ENCODE results near the gene CALML6.
"Not testable (repeated sequence)": the region's sequence is repeated elsewhere in the genome, so short reads cannot be mapped to it uniquely, and the experiment has no call there.

Gene CALML6, protein sequence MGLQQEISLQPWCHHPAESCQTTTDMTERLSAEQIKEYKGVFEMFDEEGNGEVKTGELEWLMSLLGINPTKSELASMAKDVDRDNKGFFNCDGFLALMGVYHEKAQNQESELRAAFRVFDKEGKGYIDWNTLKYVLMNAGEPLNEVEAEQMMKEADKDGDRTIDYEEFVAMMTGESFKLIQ

DNA sequence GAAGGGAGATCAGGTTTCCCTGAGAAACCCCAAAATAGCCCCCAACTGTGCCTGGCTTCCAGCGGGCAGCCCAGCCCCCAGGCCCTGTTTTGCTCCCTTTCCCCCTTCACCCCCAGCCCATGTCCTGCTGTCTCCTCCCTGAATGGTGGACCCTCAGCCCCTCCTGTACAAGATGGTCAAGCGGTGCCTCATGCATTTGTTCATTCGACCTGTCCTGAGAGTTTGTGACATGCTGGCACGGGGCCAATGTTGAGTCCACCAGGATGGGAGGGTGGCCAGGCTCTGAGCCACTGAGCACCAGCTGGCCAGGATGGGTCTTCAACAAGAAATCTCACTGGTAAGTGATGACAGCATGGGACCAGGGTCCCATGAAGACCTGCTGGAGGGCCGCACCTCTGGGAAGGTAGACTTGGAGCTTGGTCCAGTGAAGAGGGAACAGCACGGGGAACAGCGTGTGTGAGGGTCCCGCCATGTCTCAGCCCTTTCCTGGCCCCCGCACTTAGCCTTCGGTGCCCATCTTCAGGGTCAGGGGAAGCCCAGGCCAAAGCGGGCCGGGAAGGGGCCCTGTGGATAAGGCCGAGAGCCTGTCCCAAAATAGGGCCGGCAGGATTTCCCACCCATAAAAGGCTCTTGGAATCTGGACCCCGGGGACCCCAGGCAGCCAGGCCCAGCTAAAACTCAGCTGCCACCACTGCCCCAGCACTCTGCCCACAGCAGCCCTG, at the start of gene CALML6:
Gene CALML6 (plus strand): TSS at position 290 of the 722 bp plus-strand sequence. CDS start 21 bp downstream, at position 311.
- no peak for DNase-seq

DNA sequence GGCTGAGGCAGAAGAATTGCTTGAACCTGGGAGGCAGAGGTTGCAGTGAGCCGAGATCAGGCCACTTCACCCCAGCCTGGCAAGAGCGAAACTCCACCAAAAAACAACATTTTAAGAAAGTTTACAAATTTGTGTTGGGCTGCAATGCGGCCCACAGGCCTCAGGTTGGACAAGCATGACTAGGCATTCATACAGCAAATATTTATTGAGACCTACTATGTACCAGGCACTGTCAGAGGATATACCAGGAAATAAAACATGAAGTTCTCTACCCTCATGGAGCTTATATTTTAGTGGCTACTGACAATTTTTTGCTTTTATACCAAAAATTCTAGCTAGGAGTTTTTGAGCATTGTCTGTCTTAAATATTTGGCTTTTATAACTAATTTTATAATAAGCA, 47.9 kb upstream of the CALML6 start:
- no peak for DNase-seq

DNA sequence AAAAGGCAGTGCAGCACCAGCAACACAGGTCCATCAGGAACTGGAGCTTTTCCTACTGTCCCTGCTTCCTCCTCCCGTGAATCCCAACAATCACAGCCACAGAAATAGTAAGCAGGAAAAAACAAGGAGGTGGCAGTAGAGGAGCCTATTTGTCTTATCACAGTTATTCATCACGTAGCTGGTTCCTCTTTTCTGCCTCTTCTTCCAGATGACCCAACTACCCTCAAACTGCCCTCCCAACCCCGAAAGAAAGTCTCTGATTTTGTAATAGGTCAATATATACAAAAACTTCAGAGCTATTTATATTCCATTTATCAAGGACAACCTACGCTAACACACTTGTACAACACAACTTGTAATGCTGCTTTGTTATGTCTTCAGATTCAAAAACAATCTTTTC, 45.6 kb upstream of the CALML6 start:
- no peak for DNase-seq

DNA sequence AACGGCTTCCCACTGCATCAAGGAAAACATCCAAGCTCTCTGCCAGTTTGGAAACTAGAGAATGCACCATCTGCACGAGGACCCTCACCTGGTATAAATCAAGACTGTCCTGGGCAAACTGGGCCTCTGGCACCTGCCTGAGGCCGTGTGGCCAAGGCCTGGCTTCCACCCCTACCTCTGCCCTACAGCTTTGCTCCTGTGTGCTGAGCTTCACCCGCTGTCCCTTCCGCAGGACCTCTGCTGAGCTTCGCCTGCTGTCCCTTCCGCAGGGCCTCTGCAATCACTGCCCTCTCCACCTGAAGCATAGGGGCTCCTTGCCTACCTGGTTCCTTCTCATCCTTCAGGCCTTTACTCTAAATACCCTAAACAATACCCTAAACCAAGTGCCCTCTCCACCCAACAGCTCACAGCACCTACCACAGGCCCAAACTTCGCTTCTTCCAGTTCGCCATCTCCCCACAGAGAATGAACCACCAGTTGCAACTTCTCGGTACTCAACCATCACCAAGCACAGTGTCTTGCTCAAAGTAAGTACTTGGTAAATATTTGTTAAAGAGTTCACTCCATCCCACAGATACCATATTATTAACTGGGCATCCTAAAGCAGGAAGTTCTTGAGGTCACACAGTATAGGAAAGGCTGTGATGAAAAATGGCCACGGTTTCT, 42.6 kb upstream of the CALML6 start:
- DNase-seq, result no peak

DNA sequence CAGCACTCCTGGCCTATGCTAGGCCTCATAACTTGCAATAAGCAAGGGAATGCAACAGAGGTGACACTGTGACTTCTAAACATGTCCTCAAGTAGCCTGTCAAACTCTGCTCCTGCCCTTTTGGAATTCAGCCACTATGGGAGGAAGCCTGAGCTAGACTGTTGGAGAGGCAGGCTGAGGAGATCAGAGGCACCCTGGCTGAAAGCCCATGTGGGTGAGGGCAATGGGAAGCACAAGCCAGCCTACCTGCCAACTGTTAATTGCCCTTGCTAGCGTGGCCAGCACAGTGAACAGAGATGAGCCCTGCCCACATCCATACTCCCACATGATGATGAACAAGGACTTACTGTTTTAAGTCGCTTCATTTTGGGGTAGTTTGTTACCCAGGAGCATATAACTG, 41.9 kb upstream of the CALML6 start:
- DNase-seq, result no peak

DNA sequence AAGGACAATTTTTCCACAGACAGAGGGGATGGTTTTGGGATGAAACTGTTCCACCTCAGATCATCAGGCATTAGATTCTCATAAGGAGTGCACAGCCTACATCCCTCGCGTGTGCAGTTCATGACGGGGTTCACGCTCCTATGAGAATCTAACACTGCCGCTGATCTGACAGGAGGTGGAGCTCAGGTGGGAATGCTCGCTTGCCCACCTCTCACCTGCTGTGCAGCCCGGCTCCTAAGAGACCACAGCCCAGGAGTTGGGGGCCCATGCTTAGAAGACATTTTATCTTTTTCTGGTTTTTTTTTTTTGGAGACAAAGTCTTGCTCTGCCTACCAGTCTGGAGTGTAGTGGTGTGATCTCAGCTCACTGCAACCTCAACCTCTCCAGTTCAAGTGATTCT, 40.2 kb upstream of the CALML6 start:
- no peak for DNase-seq

DNA sequence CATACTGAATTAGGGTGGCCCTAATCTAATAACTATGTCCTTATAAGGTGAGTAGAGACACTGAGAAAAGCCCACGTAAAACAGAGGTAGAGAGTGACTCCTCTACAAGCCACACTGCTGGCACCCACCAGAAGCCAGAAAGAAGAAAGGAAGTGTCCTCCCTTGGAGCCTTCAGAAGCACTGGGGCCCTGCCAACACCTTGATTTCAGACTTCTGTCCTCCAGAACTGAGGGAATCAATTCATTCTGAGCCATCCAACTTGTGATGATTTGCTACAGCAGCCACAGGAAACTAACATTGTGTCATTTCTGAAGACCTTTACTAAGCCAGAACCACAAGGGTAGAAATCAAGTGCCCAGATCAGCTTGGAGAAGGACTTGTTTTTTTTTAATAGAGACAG, 39.1 kb upstream of the CALML6 start:
- no peak for DNase-seq

DNA sequence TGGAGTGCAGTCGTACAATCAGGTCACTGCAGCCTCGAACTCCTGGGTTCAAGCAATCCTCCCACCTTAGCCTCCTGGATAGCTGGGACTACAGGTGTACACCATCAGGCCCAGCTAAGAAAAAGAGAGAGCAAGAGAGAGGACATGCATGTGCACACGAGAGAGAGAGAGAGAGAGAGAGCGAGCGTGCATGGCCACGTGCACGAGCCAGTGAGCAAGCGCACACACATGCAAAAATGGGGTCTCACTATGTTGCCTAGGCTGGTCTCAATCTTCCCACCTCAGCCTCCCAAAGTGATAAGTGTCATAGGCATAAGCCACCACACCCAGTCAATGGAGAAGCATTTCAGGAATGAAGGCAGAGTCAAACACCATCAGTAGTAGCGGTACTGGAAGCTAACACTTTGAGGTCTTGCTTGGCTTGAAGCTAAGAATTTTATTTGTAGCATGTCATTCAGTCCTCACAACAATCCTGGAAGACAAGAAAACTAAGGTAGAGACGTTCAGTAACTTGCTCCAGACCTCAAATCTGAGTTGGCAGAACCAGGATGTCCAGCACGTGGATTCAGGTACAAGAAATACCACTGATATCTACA, 38.6 kb upstream of the CALML6 start:
- DNase-seq, result no peak

DNA sequence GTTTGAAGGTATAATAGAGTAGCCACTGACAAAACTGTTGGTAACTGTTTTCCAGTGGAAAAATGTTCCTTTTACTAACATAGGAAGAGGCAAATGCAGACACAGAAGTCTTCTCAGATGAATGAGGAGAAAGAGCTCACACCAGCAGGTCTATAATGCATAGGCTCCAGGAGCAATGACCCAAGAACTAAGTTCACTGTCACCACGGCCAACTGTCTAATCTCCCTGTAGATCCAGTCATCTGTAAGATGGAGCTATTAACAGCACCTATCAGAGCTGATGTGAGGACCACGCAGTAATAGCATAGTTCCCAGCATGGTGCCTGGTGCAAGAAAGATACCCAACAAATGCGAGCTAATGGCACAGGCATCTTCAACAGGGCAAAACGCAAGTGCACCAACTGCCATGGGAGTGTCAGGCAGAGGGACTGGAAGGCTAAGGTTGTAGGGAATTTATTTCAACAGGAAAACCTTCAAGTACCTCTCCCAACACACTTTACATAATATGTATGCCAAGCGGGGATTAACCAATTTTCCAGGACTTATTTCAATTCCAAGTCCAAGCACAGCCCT, 37.1 kb upstream of the CALML6 start:
- no peak for DNase-seq

DNA sequence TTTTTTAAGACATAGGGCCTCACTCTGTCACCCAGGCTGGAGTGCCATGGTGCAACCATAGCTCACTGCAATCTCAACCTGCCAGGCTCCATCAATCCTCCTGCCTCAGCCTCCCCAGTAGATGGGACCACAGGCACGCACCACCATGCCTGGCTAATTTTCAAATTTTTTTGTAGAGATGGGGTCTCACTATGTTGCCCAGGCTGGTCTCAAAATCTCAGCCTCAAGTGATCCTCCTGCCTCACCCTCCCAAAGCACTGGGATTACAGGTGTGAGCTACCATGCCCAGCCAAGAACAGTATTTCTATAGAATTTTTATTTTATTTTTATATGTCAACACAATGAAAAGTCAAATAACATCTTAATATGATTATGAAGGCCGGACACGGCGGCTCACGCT, 35.1 kb upstream of the CALML6 start:
- DNase-seq, result no peak

DNA sequence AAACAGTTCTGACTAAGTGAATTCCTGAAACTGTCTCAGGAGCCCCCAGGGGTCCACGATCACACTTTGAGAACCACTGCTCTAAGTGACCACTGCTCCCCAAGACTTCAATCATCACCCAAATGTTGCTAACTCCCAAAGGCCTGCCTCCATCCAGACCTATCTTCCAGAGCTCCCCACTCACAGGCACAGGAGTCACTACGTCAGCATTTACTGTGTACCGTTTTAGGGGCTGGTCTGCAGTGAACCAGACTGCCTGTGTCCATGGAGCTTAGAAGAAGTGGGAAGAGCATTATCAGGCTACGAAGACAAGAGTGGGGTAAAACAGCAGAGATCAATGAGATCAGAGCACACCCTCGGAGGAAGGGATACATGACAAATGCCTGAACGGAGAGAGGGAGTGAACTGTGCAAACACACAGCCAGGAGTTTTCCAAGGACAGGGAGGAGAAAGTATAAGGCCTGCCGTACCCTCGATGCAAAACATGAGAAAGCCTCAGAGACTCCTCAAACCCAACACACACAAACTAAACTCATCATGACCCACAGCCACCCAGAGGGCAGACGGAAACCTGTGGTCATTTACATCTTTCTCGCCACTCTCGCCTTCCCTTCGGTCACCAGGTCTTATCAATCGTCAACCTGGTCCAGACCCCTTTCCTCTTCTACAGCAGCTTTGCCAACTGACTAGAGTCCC, 34.3 kb upstream of the CALML6 start:
- no peak for DNase-seq

DNA sequence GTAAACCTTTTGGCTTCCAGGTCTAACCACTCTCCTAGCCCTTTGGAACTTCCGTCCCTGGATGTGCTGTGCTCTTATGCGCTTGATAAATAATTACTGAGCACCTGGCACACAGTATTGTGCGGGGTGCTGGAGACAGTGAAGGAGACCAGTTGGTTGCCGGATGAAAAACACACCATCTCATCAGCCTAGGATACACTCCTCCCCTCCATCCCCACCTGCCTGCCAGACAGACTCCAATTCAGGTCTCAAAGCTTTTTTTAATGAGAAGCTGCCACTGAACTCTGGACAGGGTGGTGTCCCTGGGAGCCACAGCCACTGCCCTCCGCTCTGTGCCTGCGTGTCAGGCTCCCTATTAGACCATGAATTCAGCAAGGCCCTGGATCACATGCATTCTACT, 33.3 kb upstream of the CALML6 start:
- no peak for DNase-seq

DNA sequence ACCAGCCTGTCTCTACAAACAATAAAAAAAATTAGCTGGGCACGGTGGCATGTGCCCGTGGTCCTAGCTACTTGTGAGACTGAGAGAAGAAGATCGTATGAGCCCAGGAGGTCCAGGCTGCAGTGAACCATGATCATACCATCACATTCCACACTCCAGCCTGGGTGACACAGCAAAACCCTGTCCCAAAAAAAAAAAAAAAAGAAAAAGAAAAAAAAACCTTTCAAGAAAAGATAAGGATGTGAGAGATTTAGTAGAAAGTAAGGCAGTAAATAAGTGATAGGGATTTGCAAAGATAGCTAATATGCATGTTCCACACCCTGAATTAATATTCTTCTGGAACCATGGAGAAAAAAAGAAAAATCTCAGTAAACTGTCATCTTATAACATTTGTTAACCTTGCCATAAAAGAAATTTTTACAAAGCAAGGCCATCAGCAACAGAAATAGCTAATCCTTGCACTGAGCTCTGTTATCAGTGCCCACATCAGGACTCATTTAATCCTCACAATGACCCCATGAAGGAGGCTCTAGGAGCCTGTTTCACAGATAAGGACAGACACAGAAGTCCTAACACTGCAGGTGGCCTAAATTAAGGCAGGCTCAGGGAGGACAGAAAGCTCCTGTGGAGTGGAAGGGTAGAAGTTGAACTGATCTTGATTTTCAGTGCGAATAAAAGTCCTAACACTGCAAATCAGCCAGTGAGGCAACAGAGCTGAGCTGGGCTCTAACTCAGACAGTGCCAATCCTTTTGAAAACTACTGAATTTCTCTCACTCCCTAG, 31.8 kb upstream of the CALML6 start:
- DNase-seq, result no peak

DNA sequence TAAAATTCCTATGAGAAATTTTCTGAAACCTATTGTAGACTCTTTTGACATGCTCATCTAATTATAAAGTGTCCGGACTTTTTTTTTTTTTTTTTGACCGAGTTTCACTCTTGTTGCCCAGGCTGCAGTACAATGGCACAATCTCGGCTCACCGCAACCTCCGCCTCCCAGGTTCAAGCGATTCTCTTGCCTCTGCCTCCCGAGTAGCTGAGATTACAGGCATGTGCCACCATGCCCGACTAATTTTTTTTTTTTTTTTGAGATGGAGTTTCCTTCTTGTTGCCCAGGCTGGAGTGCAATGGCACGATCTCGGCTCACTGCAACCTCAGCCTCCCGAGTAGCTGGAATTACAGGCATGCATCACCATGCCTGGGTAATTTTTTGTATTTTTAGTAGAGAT, 31.2 kb upstream of the CALML6 start:
- not testable (repeated sequence) for DNase-seq

DNA sequence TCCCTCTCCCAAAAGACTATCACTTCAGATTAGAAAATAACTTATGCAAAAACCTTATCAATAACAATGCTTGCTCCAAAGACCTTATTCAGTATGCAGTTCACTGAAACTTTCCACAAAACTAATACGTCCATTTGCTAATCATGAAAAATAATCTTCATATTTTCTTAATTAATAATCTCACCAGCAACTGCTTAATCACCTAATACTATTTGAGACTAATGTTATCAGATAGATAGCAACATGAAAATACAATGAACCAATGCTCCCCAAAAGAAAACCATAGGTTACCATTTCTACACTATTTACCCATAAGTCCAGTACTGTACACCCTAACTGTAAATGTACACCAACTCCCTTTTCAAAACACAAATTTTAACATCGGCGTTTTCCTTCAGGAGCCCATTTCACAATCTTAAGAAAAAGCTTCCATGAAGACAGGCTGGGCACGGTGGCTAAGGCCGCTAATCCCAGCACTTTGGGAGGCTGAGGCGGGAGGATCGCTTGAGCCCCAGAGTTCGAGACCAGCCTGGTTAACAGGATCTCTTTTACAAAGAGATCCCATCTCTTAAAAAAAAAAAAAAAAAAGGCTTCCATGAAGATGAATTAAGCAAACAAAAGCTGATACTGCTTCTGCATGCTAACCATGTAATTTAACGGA, 25.8 kb upstream of the CALML6 start:
- DNase-seq, result no peak

DNA sequence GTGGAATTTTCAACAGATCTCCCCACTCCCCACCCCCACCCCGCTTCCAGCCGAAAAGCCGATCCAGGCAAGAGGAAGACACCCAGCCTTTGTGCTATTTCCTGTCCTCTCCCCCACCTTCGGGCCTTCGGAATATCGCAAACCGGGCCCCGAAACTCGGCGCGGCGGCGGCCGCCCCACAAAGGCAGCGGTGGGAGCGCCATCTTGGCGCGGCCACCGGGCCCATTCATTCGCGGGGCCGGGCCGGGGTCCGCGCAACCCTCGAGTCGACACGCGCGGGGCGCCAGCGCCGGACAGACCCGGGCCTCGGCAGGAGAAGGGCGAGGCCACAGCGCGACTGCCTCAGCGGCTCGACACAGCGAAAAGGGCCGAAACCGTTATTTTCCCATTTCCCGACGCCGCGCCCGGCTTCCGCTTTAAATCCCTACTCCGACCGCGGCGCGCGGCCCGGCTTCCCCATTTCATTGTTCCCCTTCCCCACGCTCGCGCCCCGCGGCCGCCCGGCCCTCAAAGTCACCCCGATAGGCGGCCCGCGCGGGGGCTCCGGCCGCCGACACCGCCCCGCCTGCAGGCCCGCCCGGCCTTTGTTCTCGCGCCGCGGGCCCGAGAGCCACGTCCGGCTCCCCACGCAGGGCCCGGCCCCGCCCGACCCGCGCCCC, 25.1 kb upstream of the CALML6 start:
- no peak for DNase-seq

DNA sequence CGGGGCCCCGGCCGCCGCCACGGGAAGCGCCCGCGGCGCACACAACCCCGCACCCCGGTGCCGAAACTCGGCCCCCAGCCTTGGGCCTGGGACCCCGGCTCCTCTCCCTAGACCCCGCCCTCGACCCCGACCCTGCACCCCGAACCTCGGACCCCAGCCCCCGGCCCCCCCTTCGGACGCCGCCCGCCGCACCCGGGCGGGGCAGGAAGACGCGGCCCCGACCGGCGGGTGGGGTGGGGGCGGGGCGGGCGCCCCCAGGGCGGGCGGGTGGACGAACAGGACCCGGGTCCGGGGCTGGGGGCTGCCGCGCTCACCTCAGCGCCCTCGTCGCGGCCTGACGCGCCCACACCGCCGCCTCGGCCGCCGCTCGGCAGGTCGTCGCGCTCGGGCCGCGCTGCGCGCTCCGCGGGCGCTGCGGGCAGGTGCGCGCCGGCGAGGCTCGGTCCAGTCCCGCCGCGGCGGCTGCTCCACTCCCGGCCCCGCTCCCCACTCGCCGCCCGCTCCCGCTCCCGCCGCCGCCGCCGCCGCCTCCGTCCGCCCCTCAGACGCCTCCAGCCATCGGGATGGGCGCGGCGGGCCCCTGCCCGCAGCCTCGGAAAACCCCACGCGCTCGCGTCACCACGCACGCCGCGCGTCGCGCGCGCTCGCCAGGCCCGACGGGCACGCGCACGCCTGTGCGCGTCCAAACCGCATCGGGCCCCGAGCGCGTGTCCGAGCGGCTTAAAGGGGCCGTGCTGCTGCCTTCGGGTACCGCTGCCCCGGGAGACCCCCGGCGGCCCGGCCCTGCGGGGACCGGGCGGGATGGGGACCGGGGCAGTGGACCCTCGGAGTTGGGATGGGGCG, 24.3 kb upstream of the CALML6 start, which contains the start of gene GNB1:
Gene GNB1 (minus strand): TSS at position 582 of the 843 bp plus-strand sequence. CDS start 65,634 bp downstream, outside the sequence.
- peak; percentile 47 to 89 for DNase-seq

DNA sequence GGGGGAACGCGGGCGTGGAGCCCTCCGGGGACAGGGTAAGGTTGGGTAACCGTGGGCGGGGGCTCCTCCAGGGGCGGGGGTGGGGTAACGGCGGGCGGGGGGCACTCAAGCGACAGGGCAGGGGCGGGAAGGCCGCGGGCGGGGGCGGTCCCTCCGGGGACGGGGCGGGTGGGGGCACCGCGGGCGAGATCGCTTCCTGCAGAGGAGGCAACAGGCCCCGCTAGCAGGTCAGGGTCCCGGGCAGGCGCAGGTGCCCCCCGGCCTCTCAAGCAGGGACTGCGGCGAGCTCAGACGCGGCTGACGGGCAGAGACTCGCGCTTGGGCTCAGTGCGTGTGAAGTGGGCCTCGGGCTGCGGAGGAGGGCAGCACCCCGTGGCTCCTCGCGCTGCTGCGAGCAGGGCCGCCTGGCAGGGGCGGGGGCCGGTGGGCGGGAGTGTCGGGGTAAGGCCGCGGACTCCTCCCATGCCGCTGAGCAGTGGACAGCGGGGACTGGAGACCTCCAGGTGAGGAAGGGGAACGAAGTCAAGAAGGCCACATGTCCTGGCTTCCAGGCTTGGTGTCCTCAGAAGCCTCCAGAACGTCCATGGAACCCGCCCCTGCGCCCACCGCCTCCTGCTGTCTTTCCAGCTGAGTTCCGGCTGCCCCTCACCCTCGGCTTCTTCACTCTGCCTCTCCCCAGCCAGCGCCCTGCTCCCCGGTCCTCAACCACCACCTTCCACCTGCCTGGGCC, 23.5 kb upstream of the CALML6 start:
- peak in 1 of 2 experiments; percentile 41 for DNase-seq

Data from NCI-H524 (cell line).